ENCODE results near the gene DLG2.

Gene DLG2

GRCh38 chr11:84129961-84130576 is 1497.1 kb downstream of the DLG2 start:
- DNase-seq (ENCODE audit: low read depth) = no peak
- TF ChIP-seq, protein P1, sequence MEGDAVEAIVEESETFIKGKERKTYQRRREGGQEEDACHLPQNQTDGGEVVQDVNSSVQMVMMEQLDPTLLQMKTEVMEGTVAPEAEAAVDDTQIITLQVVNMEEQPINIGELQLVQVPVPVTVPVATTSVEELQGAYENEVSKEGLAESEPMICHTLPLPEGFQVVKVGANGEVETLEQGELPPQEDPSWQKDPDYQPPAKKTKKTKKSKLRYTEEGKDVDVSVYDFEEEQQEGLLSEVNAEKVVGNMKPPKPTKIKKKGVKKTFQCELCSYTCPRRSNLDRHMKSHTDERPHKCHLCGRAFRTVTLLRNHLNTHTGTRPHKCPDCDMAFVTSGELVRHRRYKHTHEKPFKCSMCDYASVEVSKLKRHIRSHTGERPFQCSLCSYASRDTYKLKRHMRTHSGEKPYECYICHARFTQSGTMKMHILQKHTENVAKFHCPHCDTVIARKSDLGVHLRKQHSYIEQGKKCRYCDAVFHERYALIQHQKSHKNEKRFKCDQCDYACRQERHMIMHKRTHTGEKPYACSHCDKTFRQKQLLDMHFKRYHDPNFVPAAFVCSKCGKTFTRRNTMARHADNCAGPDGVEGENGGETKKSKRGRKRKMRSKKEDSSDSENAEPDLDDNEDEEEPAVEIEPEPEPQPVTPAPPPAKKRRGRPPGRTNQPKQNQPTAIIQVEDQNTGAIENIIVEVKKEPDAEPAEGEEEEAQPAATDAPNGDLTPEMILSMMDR (IDR thresholded peaks at IDR 0.05; ENCODE audit: low read depth, low read length, missing control alignments) = no peak

DNA sequence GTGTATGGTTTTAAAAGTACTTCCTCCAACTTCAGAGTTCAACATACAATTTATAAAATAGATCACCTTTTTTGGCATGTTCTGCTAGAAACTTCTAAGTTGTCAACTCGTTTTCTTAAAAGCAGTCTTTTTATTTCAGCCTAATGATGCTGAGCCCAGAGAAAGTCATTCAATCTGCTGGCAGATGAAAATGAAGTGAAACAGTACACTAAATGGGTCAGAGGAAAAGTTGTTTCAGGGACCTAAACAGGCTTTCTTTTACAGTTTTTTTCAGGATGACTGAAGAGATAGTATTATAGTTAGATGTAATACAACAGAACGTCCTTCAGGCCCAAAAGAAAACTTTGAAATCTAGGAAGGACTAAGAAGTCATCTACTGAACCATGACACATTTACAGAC is 1498.3 kb downstream of the DLG2 start:
- H3K4me3 ChIP-seq (ENCODE audit: low read depth, low read length) = no peak overlapping the region
- TF ChIP-seq, protein P1 (IDR thresholded peaks at IDR 0.05; ENCODE audit: low read depth, low read length, missing control alignments) = no peak
- no peak for DNase-seq (ENCODE audit: low read depth)

More at GRCh38 chr11:84129961-84130576, 1497.1 kb downstream of the DLG2 start:
- no peak overlapping the region for H3K4me3 ChIP-seq (ENCODE audit: low read depth, low read length)

GRCh38 chr11:84117394-84117793 is 1509.8 kb downstream of the DLG2 start:
- no peak overlapping the region for H3K4me3 ChIP-seq (ENCODE audit: low read depth, low read length)
- no peak for DNase-seq (ENCODE audit: low read depth)
- TF ChIP-seq, protein P1 (IDR thresholded peaks at IDR 0.05; ENCODE audit: low read depth, low read length, missing control alignments) = no peak

DNA sequence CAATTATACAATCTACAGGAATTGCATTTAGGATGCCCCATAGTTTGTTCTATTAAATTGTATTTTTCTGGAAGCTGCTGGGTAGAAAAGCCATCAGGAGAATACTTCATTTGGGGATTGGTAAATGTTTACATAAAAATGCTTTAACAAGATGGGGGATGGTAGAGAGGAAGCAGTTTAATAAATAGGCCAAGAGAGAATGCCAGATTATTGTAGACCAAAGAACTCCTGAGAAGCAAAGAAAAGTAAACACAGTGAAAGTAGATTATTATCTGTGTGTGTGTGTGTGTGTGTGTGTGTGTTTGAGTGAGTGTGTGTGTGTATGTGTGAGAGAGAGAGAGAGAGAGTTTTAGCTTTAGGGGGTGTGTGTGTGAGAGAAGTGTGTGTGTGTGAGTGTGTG is 1520.6 kb downstream of the DLG2 start:
- DNase-seq (ENCODE audit: low read depth) = no peak
- no peak overlapping the region for H3K4me3 ChIP-seq (ENCODE audit: low read depth, low read length)
- TF ChIP-seq, protein P1 (IDR thresholded peaks at IDR 0.05; ENCODE audit: low read depth, low read length, missing control alignments) = no peak

DNA sequence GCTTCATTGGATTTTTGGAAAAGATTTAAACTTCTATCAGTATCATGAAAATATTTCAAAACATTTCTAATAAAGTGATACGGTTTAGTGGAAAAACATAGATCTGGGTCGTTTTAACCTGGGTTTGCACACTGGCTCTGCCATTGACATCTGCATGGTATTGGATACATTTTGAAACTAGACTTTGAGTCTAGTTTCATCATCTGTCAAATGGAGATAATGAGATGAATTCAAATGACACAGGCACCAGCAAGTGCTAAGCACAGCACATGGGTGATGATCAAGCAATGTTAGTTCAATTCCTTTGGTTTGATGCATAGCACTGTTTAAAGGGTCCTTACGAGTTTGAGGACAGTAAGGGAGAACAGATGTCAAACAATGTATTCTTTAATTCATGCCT is 1522.0 kb downstream of the DLG2 start:
- DNase-seq (ENCODE audit: low read depth) = no peak
- no peak overlapping the region for H3K4me3 ChIP-seq (ENCODE audit: low read depth, low read length)
- TF ChIP-seq, protein P1 (IDR thresholded peaks at IDR 0.05; ENCODE audit: low read depth, low read length, missing control alignments) = no peak

- no peak for DNase-seq (ENCODE audit: low read depth)
- TF ChIP-seq, protein P1 (IDR thresholded peaks at IDR 0.05; ENCODE audit: low read depth, low read length, missing control alignments) = no peak
- no peak overlapping the region for H3K4me3 ChIP-seq (ENCODE audit: low read depth, low read length)
These were observed 1524.0 kb downstream of the DLG2 start for GRCh38 chr11:84103096-84103495.

DNA sequence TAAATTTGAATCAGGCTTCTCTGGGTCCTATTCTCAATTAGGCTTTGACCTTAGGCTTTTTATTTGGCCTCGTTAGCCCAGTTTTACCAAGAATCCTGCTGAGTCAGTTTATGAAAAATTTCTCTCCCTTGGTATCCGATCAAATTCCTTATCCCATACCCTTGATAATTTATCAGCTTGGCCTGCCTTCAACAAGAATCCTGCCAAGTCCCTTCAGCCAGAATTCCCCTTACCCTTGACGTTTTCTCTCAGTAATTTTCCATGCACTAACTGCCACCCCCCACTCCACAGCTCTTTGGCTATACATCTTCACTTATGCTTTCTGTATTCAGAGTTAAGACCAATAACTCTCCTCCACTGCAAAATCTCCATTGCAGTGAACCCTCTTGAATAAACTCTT is 1530.0 kb downstream of the DLG2 start:
- TF ChIP-seq, protein P1 (IDR thresholded peaks at IDR 0.05; ENCODE audit: low read depth, low read length, missing control alignments) = no peak
- no peak for DNase-seq (ENCODE audit: low read depth)
- H3K4me3 ChIP-seq (ENCODE audit: low read depth, low read length) = no peak overlapping the region

Measured in GM12864 (cell line).